ENCODE results near the gene RASGRF2. TPM values are rescaled to one million over a fixed set of nuclear protein-coding genes. Genes with fewer than 3 reads are reported as not detected.
"Not testable (repeated sequence)": the region's sequence is repeated elsewhere in the genome, so short reads cannot be mapped to it uniquely, and the experiment has no call there.

Gene RASGRF2
- total and polyA plus RNA-seq, 8 donors: 0.63 to 9.0 (median 4.0) TPM

GRCh38 chr5:81017320-81017719, 57.2 kb downstream of the RASGRF2 start:
- Histone ChIP-seq H3K4me3 (no peak overlapping the region), H3K27ac (no peak overlapping the region), H3K9me3 (no peaks in the 10 kb centered on the region), H3K36me3 (no peaks in the 10 kb centered on the region), H3K27me3 (peaks cover 0 to 4% (median 0%) of the 10 kb centered on the region in 3 donors), H3K4me1 (no peaks in the 10 kb centered on the region)
- WGBS, 5 donors: 70 to 83% (median 76%) methylated on average over 2 of the region's 2 CpGs
- DNase-seq: no peak
- TF ChIP-seq POLR2AphosphoS5 (IDR thresholded peaks at IDR 0.05): no peak
- intact Hi-C loops (cut with DNase I; ENCODE audit: low total_unique reads): no loop called here

GRCh38 chr5:81018608-81019007, 58.4 kb downstream of the RASGRF2 start:
- H3K4me1 ChIP-seq; H3K27me3 ChIP-seq; H3K27ac ChIP-seq; H3K9me3 ChIP-seq; DNase-seq; intact Hi-C loops (cut with DNase I; ENCODE audit: low total_unique reads); H3K36me3 ChIP-seq; H3K4me3 ChIP-seq: not testable (repeated sequence)
- 90 to 94% (median 92%) methylated on average over 6 of the region's 6 CpGs for WGBS, 5 donors

- 44 to 61% (median 50%) methylated on average over 1 of the region's 1 CpG for WGBS, 5 donors
- H3K27ac ChIP-seq: no peak overlapping the region
- no peak for TF ChIP-seq EP300 (IDR thresholded peaks at IDR 0.05)
- no peak for TF ChIP-seq CTCF (IDR thresholded peaks at IDR 0.05)
- no peak for TF ChIP-seq POLR2AphosphoS5 (IDR thresholded peaks at IDR 0.05)
- no peak for TF ChIP-seq POLR2A (IDR thresholded peaks at IDR 0.05)
- intact Hi-C loops (cut with DNase I; ENCODE audit: low total_unique reads): no loop called here
- H3K4me3 ChIP-seq: no peak overlapping the region
- no peak for DNase-seq
- no peaks in the 10 kb centered on the region for H3K36me3 ChIP-seq
- no peaks in the 10 kb centered on the region for H3K4me1 ChIP-seq
- H3K9me3 ChIP-seq: no peaks in the 10 kb centered on the region
- H3K27me3 ChIP-seq: peaks cover 0 to 4% (median 0%) of the 10 kb centered on the region in 3 donors
Measured at GRCh38 chr5:81019748-81020147, 59.6 kb downstream of the RASGRF2 start.

- H3K4me1 ChIP-seq: no peaks in the 10 kb centered on the region
- DNase-seq: no peak
- no peaks in the 10 kb centered on the region for H3K36me3 ChIP-seq
- no peaks in the 10 kb centered on the region for H3K9me3 ChIP-seq
- H3K4me3 ChIP-seq: no peak overlapping the region
- TF ChIP-seq POLR2A (IDR thresholded peaks at IDR 0.05) (no peak), CTCF (IDR thresholded peaks at IDR 0.05) (no peak), EP300 (IDR thresholded peaks at IDR 0.05) (no peak), POLR2AphosphoS5 (IDR thresholded peaks at IDR 0.05) (no peak)
- 71 to 83% (median 78%) methylated on average over 6 of the region's 6 CpGs for WGBS, 5 donors
- intact Hi-C loops (cut with DNase I; ENCODE audit: low total_unique reads): no loop called here
- H3K27ac ChIP-seq: no peak overlapping the region
- peaks cover 0 to 4% (median 0%) of the 10 kb centered on the region in 3 donors for H3K27me3 ChIP-seq
Measured at GRCh38 chr5:81020478-81021167, 60.5 kb downstream of the RASGRF2 start.

- 69 to 79% (median 74%) methylated on average over 4 of the region's 4 CpGs for WGBS, 5 donors
Measured at GRCh38 chr5:81021486-81021885, 61.3 kb downstream of the RASGRF2 start.

More at GRCh38 chr5:81021486-81021885, 61.3 kb downstream of the RASGRF2 start:
- H3K9me3 ChIP-seq: no peaks in the 10 kb centered on the region
- intact Hi-C loops (cut with DNase I; ENCODE audit: low total_unique reads): no loop called here
- no peaks in the 10 kb centered on the region for H3K36me3 ChIP-seq
- H3K27ac ChIP-seq: no peak overlapping the region
- H3K4me1 ChIP-seq: no peaks in the 10 kb centered on the region
- H3K27me3 ChIP-seq: peaks cover 0 to 4% (median 0%) of the 10 kb centered on the region in 3 donors
- no peak for DNase-seq
- TF ChIP-seq CTCF (IDR thresholded peaks at IDR 0.05): no peak
- no peak for TF ChIP-seq EP300 (IDR thresholded peaks at IDR 0.05)
- TF ChIP-seq POLR2A (IDR thresholded peaks at IDR 0.05): no peak
- TF ChIP-seq POLR2AphosphoS5 (IDR thresholded peaks at IDR 0.05): no peak
- no peak overlapping the region for H3K4me3 ChIP-seq
